DOHH2 (cell line): ENCODE measurements around the gene MDP1.

Experiments used
- CTCF ChIP-seq: fragments of 200-600 bp; sonication (generic); IDR thresholded peaks from one replicate; pipeline ENCODE4 v1.5.1; 2014; ENCODE audit warnings: antibody characterized with exemption, mild to moderate bottlenecking, low read depth, low read length; ENCODE audit not compliant: poor library complexity, severe bottlenecking
- EZH2phosphoT487 ChIP-seq: fragments of 200-600 bp; sonication (generic); IDR thresholded peaks from 2 replicates; pipeline ENCODE4 v1.6.1; 2017; ENCODE audit warnings: borderline replicate concordance, mild to moderate bottlenecking, antibody characterized with exemption, low read length, moderate library complexity, mixed read lengths

- no peak for TF ChIP-seq CTCF
- TF ChIP-seq EZH2phosphoT487 = no peak
Measured at GRCh38 chr14:24194186-24194872, 21.5 kb downstream of the MDP1 start.
